CD4-positive, alpha-beta memory T cell (primary cell): ENCODE results near the gene EMC8. TPM values are rescaled to one million over a fixed set of nuclear protein-coding genes. Genes with fewer than 3 reads are reported as not detected.
A peak's percentile ranks its signal among the peaks of the same experiment; 100 is the strongest.

Experiments
- CTCF ChIA-PET: fragments of 350-600 bp; sonication (Branson Sonifier 250); formaldehyde crosslinking; loops from one replicate; lab custom pipeline; 2021; ENCODE audit warnings: inconsistent platforms; ENCODE audit not compliant: partially characterized antibody; lab: Charles Lee
- POLR2A ChIA-PET: fragments of 350-600 bp; sonication (Branson Sonifier 250); formaldehyde crosslinking; loops from one replicate; lab custom pipeline; 2021; ENCODE audit not compliant: partially characterized antibody; lab: Charles Lee
- DNase-seq, 5 donors: peaks; one replicate each; pipeline versions ENCODE4 v3.0.0 to v3.0.0-alpha.2; 2020 to 2022; ENCODE audit warnings: mixed read lengths in 1 of 5
- H3K27ac ChIP-seq: one replicate; pipeline ENCODE4 v1.7.0; 2013; ENCODE audit warnings: low read depth, low read length
- H3K27me3 ChIP-seq: 2 replicates; pipeline ENCODE4 v1.7.0; 2013; ENCODE audit warnings: mild to moderate bottlenecking, low read length, moderate library complexity; ENCODE audit not compliant: insufficient read depth
- H3K36me3 ChIP-seq: 2 replicates; pipeline ENCODE4 v1.7.0; 2013; ENCODE audit warnings: mild to moderate bottlenecking, low read length, moderate library complexity; ENCODE audit not compliant: insufficient read depth
- H3K4me1 ChIP-seq: 2 replicates; pipeline ENCODE4 v1.7.0; 2013; ENCODE audit warnings: mild to moderate bottlenecking, low read length, moderate library complexity; ENCODE audit not compliant: insufficient read depth
- H3K4me3 ChIP-seq, 2 donors: one replicate each; pipeline ENCODE4 v1.7.0; 2013; ENCODE audit warnings: low read length in 2 of 2, mild to moderate bottlenecking in 1 of 2
- H3K9me3 ChIP-seq, 2 donors: one replicate each; pipeline ENCODE4 v1.7.0; 2013; ENCODE audit warnings: low read length in 2 of 2, control low read depth in 1 of 2; ENCODE audit not compliant: control insufficient read depth in 1 of 2
- H3K27ac Mint-ChIP-seq, 7 donors: one replicate each; pipeline ENCODE4 v1.8.0; 2020 to 2021; ENCODE audit warnings: mixed read lengths in 7 of 7, mild to moderate bottlenecking in 6 of 7, inconsistent platforms in 3 of 7, moderate library complexity in 3 of 7
- H3K27me3 Mint-ChIP-seq, 2 donors: one replicate each; pipeline ENCODE4 v1.8.0; 2020 to 2021; ENCODE audit warnings: mixed read lengths in 2 of 2
- H3K36me3 Mint-ChIP-seq, 2 donors: one replicate each; pipeline ENCODE4 v1.8.0; 2020 to 2021; ENCODE audit warnings: mixed read lengths in 2 of 2, inconsistent platforms in 1 of 2, mild to moderate bottlenecking in 1 of 2
- H3K4me1 Mint-ChIP-seq, 4 donors: one replicate each; pipeline ENCODE4 v1.8.0; 2020 to 2021; ENCODE audit warnings: mixed read lengths in 4 of 4, mild to moderate bottlenecking in 1 of 4
- H3K4me3 Mint-ChIP-seq, 8 donors: one replicate each; pipeline ENCODE4 v1.8.0; 2020 to 2021; ENCODE audit warnings: mixed read lengths in 8 of 8, mild to moderate bottlenecking in 7 of 8, moderate library complexity in 6 of 8, inconsistent platforms in 3 of 8
- H3K9me3 Mint-ChIP-seq, 8 donors: one replicate each; pipeline ENCODE4 v1.8.0; 2020 to 2021; ENCODE audit warnings: mixed read lengths in 8 of 8, mild to moderate bottlenecking in 5 of 8, inconsistent platforms in 3 of 8, moderate library complexity in 1 of 8
- intact Hi-C: fragments of 100-400 bp; cut with micrococcal nuclease; formaldehyde crosslinking; loops from one replicate; pipeline ENCODE4 v1.15.1; 2023
- polyA plus RNA-seq, 2 donors: library from polyadenylated mRNA; unstranded; fragments of 300-500 nt; fragmentation: Illumina TruSeq; gene quantifications; one replicate each; pipeline ENCODE4 v1.2.3, GENCODE V29; 2021
- total RNA-seq, 2 experiments: library from RNA; stranded (reverse); gene quantifications; one replicate each; pipeline ENCODE4 v1.2.3, GENCODE V29; 2021

EMC8 gene
- total and polyA plus RNA-seq, 4 experiments from 2014 or later = 22.1 to 22.8 (median 22.7) TPM

GRCh38 chr16:85759631-85760419, 39.5 kb downstream of the EMC8 start:
- peaks cover 0 to 4% (median 1%) of the 10 kb centered on the region in 4 donors for H3K4me1 Mint-ChIP-seq
- Histone ChIP-seq H3K9me3 (no peaks in the 10 kb centered on the region), H3K4me3 (no peak overlapping the region), H3K27ac (no peak overlapping the region), H3K27me3 (no peaks in the 10 kb centered on the region), H3K4me1 (peaks cover 8% of the 10 kb centered on the region), H3K36me3 (no peaks in the 10 kb centered on the region)
- intact Hi-C loops = no loop called here
- no peak overlapping the region for H3K27ac Mint-ChIP-seq
- no peak overlapping the region for H3K4me3 Mint-ChIP-seq
- H3K27me3 Mint-ChIP-seq = peaks cover 15 to 21% of the 10 kb centered on the region in 2 donors
- peak in 1 of 5 donors; percentile 13 for DNase-seq
- no peaks in the 10 kb centered on the region for H3K36me3 Mint-ChIP-seq
- POLR2A ChIA-PET = interaction anchor here (0.6 kb wide), 1 partner anchor 22 kb away, joined by 3 read pairs; no protein-coding TSS in a partner anchor
- no peaks in the 10 kb centered on the region for H3K9me3 Mint-ChIP-seq
- CTCF ChIA-PET = interaction anchor here (0.7 to 5.1 kb wide), 11 partner anchors 8 to 103 kb away, joined by 3 to 29 read pairs (median 4); no protein-coding TSS in a partner anchor

- Mint-ChIP-seq H3K36me3 (no peaks in the 10 kb centered on the region), H3K27ac (peak overlapping the region in 1 of 7 donors; percentile 72), H3K4me3 (no peak overlapping the region), H3K27me3 (peaks cover 15 to 21% of the 10 kb centered on the region in 2 donors), H3K4me1 (peaks cover 0 to 4% (median 1%) of the 10 kb centered on the region in 4 donors), H3K9me3 (no peaks in the 10 kb centered on the region)
- intact Hi-C loops = no loop called here
- no peaks in the 10 kb centered on the region for H3K27me3 ChIP-seq
- no peaks in the 10 kb centered on the region for H3K9me3 ChIP-seq
- no peak overlapping the region for H3K27ac ChIP-seq
- H3K4me1 ChIP-seq = peaks cover 8% of the 10 kb centered on the region
- CTCF ChIA-PET = interaction anchor here (0.9 to 5.1 kb wide), 7 partner anchors 9 to 100 kb away, joined by 3 to 29 read pairs (median 5); no protein-coding TSS in a partner anchor
- H3K4me3 ChIP-seq = no peak overlapping the region
- POLR2A ChIA-PET = interaction anchor here (0.6 kb wide), 1 partner anchor 21 kb away, joined by 3 read pairs; no protein-coding TSS in a partner anchor
- no peaks in the 10 kb centered on the region for H3K36me3 ChIP-seq
- no peak for DNase-seq
Observed at GRCh38 chr16:85759136-85759535, 40.2 kb downstream of the EMC8 start.

DNA sequence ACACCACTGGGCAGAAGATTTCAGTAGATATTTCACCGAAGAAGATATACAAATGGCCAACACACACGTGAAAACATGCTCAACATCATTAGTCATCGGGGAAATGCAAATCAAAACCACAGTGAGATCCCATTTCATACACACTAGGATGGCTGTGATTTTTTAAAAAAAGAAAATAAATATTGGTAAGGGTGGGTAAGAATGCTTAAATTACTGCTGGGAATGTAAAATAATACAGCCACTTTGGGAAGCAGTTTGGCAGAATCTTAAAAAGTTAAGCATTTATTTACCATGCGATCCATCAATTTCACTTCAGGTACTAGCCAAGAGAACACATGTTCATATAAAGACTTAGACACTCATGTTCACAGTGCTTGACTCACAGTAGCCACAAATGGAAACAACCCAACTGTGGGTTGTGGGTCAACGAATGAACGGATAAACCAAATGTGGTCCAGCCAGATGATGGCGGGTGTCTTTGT, 42.0 kb downstream of the EMC8 start:
- ChIA-PET CTCF (interaction anchor here (5.1 kb wide), 1 partner anchor 98 kb away, joined by 29 read pairs; no protein-coding TSS in a partner anchor), POLR2A (no interaction called here)
- Mint-ChIP-seq H3K4me3 (no peak overlapping the region), H3K36me3 (no peaks in the 10 kb centered on the region), H3K9me3 (no peaks in the 10 kb centered on the region), H3K27me3 (peaks cover 22 to 26% of the 10 kb centered on the region in 2 donors), H3K27ac (no peak overlapping the region), H3K4me1 (peaks cover 0 to 4% (median 1%) of the 10 kb centered on the region in 4 donors)
- Histone ChIP-seq H3K27me3 (peaks cover 2% of the 10 kb centered on the region), H3K4me1 (peaks cover 8% of the 10 kb centered on the region), H3K4me3 (no peak overlapping the region), H3K9me3 (no peaks in the 10 kb centered on the region), H3K27ac (no peak overlapping the region), H3K36me3 (no peaks in the 10 kb centered on the region)
- DNase-seq = no peak
- intact Hi-C loops = no loop called here

GRCh38 chr16:85755929-85756768, 43.2 kb downstream of the EMC8 start:
- Histone ChIP-seq H3K4me1 (peaks cover 8% of the 10 kb centered on the region), H3K36me3 (no peaks in the 10 kb centered on the region), H3K4me3 (no peak overlapping the region), H3K27ac (no peak overlapping the region), H3K9me3 (no peaks in the 10 kb centered on the region), H3K27me3 (peaks cover 13% of the 10 kb centered on the region)
- no peak overlapping the region for H3K27ac Mint-ChIP-seq
- no peak for DNase-seq
- intact Hi-C loops = no loop called here
- no peaks in the 10 kb centered on the region for H3K9me3 Mint-ChIP-seq
- H3K4me3 Mint-ChIP-seq = no peak overlapping the region
- H3K4me1 Mint-ChIP-seq = peaks cover 0 to 4% (median 1%) of the 10 kb centered on the region in 4 donors
- H3K27me3 Mint-ChIP-seq = peaks cover 26 to 31% of the 10 kb centered on the region in 2 donors
- H3K36me3 Mint-ChIP-seq = no peaks in the 10 kb centered on the region
- POLR2A ChIA-PET = no interaction called here
- CTCF ChIA-PET = no interaction called here

DNA sequence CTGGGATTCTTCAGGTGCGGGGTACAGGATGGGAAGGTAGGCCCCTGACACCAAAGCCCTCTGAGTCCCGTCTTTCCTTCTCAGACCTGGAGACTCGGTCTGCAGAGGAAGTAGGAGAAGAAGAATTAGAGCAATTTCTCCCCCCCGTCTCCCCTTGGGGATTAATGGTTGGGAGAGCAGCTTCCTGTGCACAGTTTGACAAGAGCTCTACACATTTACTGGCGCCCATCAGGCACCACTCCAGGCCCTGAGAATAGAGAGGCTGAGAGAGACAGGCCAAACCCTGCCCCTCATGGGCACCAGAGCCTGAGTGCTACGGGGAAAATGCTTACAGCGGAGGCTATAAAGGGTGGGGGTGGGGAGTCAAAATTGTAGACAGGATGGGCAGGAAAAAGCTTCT, 44.9 kb downstream of the EMC8 start:
- peaks cover 8% of the 10 kb centered on the region for H3K4me1 ChIP-seq
- CTCF ChIA-PET = no interaction called here

DNA sequence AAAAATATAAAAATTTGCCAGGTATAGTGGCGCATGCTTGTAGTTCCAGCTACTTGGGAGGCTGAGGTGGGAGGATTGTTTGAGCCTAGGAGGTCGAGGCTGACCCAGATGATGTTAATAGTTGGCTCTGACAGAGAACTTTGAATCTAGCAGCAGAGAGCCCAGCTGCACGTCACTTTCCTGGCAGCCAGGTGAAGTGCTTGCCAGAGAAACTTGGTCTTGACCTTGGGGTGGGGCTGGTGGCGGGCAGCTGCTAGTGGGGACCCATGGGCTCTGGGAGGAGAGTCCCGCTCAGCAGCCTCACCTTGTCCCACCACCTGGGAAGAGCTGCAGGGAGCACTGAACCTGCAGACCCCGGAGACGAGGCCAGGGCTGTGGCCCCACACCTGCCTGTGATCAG, 45.4 kb downstream of the EMC8 start:
- CTCF ChIA-PET = no interaction called here
- Histone ChIP-seq H3K36me3 (no peaks in the 10 kb centered on the region), H3K4me1 (peaks cover 4% of the 10 kb centered on the region), H3K27me3 (peaks cover 13% of the 10 kb centered on the region), H3K4me3 (no peak overlapping the region), H3K9me3 (no peaks in the 10 kb centered on the region), H3K27ac (no peak overlapping the region)
- no peak overlapping the region for H3K27ac Mint-ChIP-seq
- DNase-seq = no peak
- H3K4me1 Mint-ChIP-seq = peaks cover 2 to 5% (median 4%) of the 10 kb centered on the region in 4 donors
- H3K9me3 Mint-ChIP-seq = no peaks in the 10 kb centered on the region
- H3K4me3 Mint-ChIP-seq = no peak overlapping the region
- intact Hi-C loops = no loop called here
- peaks cover 20 to 25% of the 10 kb centered on the region in 2 donors for H3K27me3 Mint-ChIP-seq
- POLR2A ChIA-PET = no interaction called here
- no peaks in the 10 kb centered on the region for H3K36me3 Mint-ChIP-seq

More for the DNA sequence above, 44.9 kb downstream of the EMC8 start:
- DNase-seq = no peak
- H3K27me3 ChIP-seq = peaks cover 13% of the 10 kb centered on the region
- Mint-ChIP-seq H3K9me3 (no peaks in the 10 kb centered on the region), H3K36me3 (no peaks in the 10 kb centered on the region), H3K27me3 (peaks cover 23 to 28% of the 10 kb centered on the region in 2 donors), H3K4me1 (peaks cover 4 to 6% (median 5%) of the 10 kb centered on the region in 4 donors), H3K4me3 (no peak overlapping the region), H3K27ac (no peak overlapping the region)
- H3K36me3 ChIP-seq = no peaks in the 10 kb centered on the region
- intact Hi-C loops = no loop called here
- no peak overlapping the region for H3K27ac ChIP-seq
- H3K9me3 ChIP-seq = no peaks in the 10 kb centered on the region
- POLR2A ChIA-PET = no interaction called here
- no peak overlapping the region for H3K4me3 ChIP-seq

DNA sequence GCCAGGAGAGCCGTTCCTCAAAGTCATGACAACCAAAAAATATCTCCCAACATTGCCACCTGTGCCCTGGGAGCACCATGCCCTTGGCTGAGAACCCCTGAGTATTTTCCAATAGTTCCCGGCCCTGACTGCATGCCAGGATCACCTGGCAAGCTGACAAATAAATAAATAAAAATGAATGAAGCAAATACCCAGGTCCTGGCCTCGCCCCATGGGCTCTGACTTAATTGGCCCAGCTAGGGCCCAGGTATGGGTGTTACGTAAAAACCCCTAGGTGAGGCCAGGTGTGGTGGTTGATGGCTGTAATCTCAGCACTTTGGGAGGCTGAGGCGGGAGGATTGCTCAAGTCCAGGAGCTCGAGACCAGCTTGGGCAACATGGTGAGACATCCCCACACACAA, 45.8 kb downstream of the EMC8 start:
- intact Hi-C loops = no loop called here
- POLR2A ChIA-PET = no interaction called here
- Mint-ChIP-seq H3K4me1 (peaks cover 1 to 5% (median 3%) of the 10 kb centered on the region in 4 donors), H3K27ac (no peak overlapping the region), H3K4me3 (no peak overlapping the region), H3K36me3 (no peaks in the 10 kb centered on the region), H3K27me3 (peaks cover 18 to 22% of the 10 kb centered on the region in 2 donors), H3K9me3 (no peaks in the 10 kb centered on the region)
- Histone ChIP-seq H3K9me3 (no peaks in the 10 kb centered on the region), H3K36me3 (no peaks in the 10 kb centered on the region), H3K27ac (no peak overlapping the region), H3K4me3 (no peak overlapping the region), H3K4me1 (no peaks in the 10 kb centered on the region), H3K27me3 (peaks cover 13% of the 10 kb centered on the region)
- DNase-seq = no peak
- CTCF ChIA-PET = no interaction called here
